DND-41 (cell line): ENCODE measurements around the gene AGPAT4.

ENCODE experiments used
- ATAC-seq: fragments of 200-7000 bp; cut with Tn5 transposase; 3 replicates; pipeline ENCODE4 v1.9.1; 2021; ENCODE audit warnings: low read depth; ENCODE audit not compliant: insufficient read depth
- DNase-seq: peaks from one replicate; pipeline ENCODE4 v3.0.0-alpha.2; 2020
- H2AFZ ChIP-seq: 2 replicates; pipeline ENCODE4 v1.6.0; 2012; ENCODE audit warnings: low read depth, low read length
- H3K27ac ChIP-seq: 2 replicates; pipeline ENCODE4 v1.5.1; 2012; ENCODE audit warnings: low read length, inconsistent platforms
- H3K27me3 ChIP-seq: fragments of 200-600 bp; sonication (generic); 2 replicates; pipeline ENCODE4 v1.6.0; 2012; ENCODE audit warnings: low read length, mild to moderate bottlenecking, inconsistent platforms; ENCODE audit not compliant: insufficient read depth, poor library complexity
- H3K36me3 ChIP-seq: 2 replicates; pipeline ENCODE4 v1.5.1; 2012; ENCODE audit warnings: low read length, inconsistent platforms; ENCODE audit not compliant: insufficient read depth
- H3K4me1 ChIP-seq: 2 replicates; pipeline ENCODE4 v1.5.1; 2012; ENCODE audit warnings: mild to moderate bottlenecking, low read length; ENCODE audit not compliant: insufficient read depth
- H3K4me2 ChIP-seq: 2 replicates; pipeline ENCODE4 v1.6.0; 2012; ENCODE audit warnings: mild to moderate bottlenecking, moderate library complexity, low read length, inconsistent platforms; ENCODE audit not compliant: insufficient read depth
- H3K4me3 ChIP-seq, 2 experiments: fragments of 200-600 bp in 1 of 2; shearing (Covaris generic) in 1 of 2; 2 replicates each; pipeline ENCODE4 v1.5.1; 2012 to 2016; ENCODE audit warnings: inconsistent platforms in 2 of 2, low read length in 2 of 2, mild to moderate bottlenecking in 2 of 2, low read depth in 1 of 2, moderate library complexity in 1 of 2
- H3K79me2 ChIP-seq: 2 replicates; pipeline ENCODE4 v1.6.0; 2012; ENCODE audit warnings: low read length, inconsistent platforms; ENCODE audit not compliant: insufficient read depth
- H3K9ac ChIP-seq: 2 replicates; pipeline ENCODE4 v1.6.0; 2012; ENCODE audit warnings: low read depth, mild to moderate bottlenecking, inconsistent platforms, low read length, moderate library complexity
- H3K9me3 ChIP-seq: 2 replicates; pipeline ENCODE4 v1.5.1; 2012; ENCODE audit warnings: low read length, moderate library complexity, mild to moderate bottlenecking, inconsistent platforms; ENCODE audit not compliant: insufficient read depth, severe bottlenecking
- H4K20me1 ChIP-seq: 2 replicates; pipeline ENCODE4 v1.6.0; 2012; ENCODE audit warnings: low read length; ENCODE audit not compliant: insufficient read depth
- EZH2 ChIP-seq: IDR thresholded peaks from 3 replicates; pipeline ENCODE4 v1.6.1; 2012; ENCODE audit warnings: borderline replicate concordance, low read depth, mild to moderate bottlenecking, moderate library complexity, low read length, inconsistent platforms; ENCODE audit not compliant: severe bottlenecking
- TF ChIP-seq, protein P1 (sequence below): IDR thresholded peaks from 2 replicates; pipeline ENCODE4 v1.5.1; 2012; ENCODE audit warnings: borderline replicate concordance, low read length, moderate library complexity, mild to moderate bottlenecking; ENCODE audit not compliant: poor library complexity, severe bottlenecking; ENCODE audit errors: extremely low read depth

Gene AGPAT4

DNA sequence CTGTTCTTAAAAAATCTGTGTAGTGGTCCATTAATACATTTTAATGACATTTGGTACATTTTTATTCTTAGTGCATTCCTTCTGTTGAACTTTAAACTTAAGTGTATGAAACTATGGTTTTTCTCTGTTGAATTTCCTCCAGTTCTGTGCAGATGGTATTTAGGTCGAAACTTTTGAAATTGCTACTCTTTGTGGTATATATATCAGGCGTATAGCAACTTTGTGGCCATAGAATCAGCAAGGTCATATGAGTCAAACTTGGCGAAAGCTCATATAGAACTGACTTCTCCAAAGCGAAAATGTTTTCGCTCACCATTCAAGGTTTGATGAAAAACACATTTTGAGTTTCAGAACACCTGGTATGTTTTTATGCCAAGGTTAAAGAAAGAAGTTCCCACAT is 188.6 kb downstream of the AGPAT4 start:
- Histone ChIP-seq H3K9ac (no peak overlapping the region), H3K4me2 (no peak overlapping the region), H3K27me3 (no peaks in the 10 kb centered on the region), H3K4me1 (no peaks in the 10 kb centered on the region), H3K4me3 (no peak overlapping the region), H4K20me1 (no peaks in the 10 kb centered on the region), H3K79me2 (no peaks in the 10 kb centered on the region), H3K9me3 (no peaks in the 10 kb centered on the region), H2AFZ (no peak overlapping the region), H3K27ac (no peak overlapping the region), H3K36me3 (peaks cover 95% of the 10 kb centered on the region)
- no peak for ATAC-seq
- DNase-seq, result no peak
- TF ChIP-seq EZH2, result no peak
- TF ChIP-seq, protein P1, sequence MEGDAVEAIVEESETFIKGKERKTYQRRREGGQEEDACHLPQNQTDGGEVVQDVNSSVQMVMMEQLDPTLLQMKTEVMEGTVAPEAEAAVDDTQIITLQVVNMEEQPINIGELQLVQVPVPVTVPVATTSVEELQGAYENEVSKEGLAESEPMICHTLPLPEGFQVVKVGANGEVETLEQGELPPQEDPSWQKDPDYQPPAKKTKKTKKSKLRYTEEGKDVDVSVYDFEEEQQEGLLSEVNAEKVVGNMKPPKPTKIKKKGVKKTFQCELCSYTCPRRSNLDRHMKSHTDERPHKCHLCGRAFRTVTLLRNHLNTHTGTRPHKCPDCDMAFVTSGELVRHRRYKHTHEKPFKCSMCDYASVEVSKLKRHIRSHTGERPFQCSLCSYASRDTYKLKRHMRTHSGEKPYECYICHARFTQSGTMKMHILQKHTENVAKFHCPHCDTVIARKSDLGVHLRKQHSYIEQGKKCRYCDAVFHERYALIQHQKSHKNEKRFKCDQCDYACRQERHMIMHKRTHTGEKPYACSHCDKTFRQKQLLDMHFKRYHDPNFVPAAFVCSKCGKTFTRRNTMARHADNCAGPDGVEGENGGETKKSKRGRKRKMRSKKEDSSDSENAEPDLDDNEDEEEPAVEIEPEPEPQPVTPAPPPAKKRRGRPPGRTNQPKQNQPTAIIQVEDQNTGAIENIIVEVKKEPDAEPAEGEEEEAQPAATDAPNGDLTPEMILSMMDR, result no peak

DNA sequence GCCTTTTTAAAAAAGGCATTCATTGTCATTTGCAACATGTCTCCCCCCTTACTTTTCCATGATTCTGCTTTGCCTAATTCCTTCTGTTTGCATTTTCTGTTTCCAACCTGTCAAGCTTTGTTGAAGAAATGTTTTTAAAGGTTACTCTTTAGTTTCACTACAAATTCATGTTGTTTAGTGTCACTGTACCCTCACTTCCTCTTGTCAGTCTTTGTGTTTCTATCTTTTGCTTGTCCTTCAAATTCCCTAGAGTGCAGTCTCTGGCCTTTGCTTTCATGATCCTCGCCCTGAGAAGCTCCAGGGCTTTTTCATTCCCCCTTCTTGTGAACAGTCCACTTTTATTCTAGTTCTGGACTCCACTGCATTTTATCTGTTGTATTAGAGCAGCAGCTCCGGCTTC is 191.6 kb downstream of the AGPAT4 start:
- Histone ChIP-seq H4K20me1 (0 out of 2 replicates have a peak, but pooled peaks cover 3% of the 10 kb centered on the region), H3K9me3 (no peaks in the 10 kb centered on the region), H3K4me2 (no peak overlapping the region), H3K9ac (no peak overlapping the region), H3K27ac (no peak overlapping the region), H2AFZ (no peak overlapping the region), H3K36me3 (peaks cover 82% of the 10 kb centered on the region), H3K4me3 (no peak overlapping the region), H3K4me1 (no peaks in the 10 kb centered on the region), H3K79me2 (no peaks in the 10 kb centered on the region), H3K27me3 (no peaks in the 10 kb centered on the region)
- no peak for ATAC-seq
- TF ChIP-seq EZH2, result no peak
- TF ChIP-seq, protein P1, result no peak
- no peak for DNase-seq

DNA sequence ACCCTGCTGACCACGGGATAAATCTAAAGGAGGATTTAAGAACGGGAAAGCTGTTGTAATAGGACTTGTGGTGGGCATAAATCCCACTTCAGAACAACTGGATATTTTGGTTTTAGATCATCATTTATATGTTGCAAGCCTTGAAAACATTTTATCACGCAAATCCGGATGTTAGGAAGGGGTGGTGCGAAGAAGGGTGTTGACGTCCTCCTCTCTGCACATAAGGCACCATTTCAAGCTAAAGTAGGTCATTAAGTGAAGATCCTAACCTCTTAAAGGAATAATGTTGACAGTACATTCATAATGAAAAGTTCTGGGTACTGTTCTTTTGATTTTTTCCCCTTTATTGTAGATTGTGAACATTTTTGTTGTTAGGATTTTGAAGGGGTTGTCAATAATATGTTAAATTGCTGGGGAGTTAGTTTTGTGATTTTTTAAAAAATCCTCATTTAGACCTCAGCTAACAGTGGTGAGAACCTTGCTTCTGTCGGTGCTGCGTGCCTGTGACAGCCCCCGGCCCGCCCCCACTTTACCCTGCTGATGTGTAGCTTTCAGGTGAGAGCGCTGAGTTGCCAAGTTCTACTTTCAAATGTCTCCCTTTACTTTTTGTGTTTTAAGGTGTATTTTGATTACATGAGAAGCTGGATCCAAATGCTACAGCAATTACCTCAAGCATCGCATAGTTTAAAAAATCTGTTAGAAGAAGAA is 193.4 kb downstream of the AGPAT4 start:
- H3K4me2 ChIP-seq, result no peak overlapping the region
- H3K9ac ChIP-seq, result no peak overlapping the region
- no peak overlapping the region for H2AFZ ChIP-seq
- H3K9me3 ChIP-seq, result no peaks in the 10 kb centered on the region
- no peaks in the 10 kb centered on the region for H3K27me3 ChIP-seq
- H3K36me3 ChIP-seq, result peaks cover 80% of the 10 kb centered on the region
- no peak overlapping the region for H3K4me3 ChIP-seq
- H3K4me1 ChIP-seq, result no peaks in the 10 kb centered on the region
- TF ChIP-seq, protein P1, result no peak
- TF ChIP-seq EZH2, result no peak
- no peak for DNase-seq
- 0 out of 2 replicates have a peak, but pooled peaks cover 3% of the 10 kb centered on the region for H4K20me1 ChIP-seq
- H3K27ac ChIP-seq, result no peak overlapping the region
- ATAC-seq, result no peak
- H3K79me2 ChIP-seq, result no peaks in the 10 kb centered on the region
